Stimulated activated CD4-positive, alpha-beta T cell treated with anti-CD3 and anti-CD28 coated beads, Interleukin-4, amount 100 ng/mL, for 1 hour (primary cell): Measurements from ENCODE around the gene DUSP7.

Experiments used
- DNase-seq: peaks from one replicate; pipeline ENCODE4 v3.0.0-alpha.2; 2020

DUSP7 gene

DNA sequence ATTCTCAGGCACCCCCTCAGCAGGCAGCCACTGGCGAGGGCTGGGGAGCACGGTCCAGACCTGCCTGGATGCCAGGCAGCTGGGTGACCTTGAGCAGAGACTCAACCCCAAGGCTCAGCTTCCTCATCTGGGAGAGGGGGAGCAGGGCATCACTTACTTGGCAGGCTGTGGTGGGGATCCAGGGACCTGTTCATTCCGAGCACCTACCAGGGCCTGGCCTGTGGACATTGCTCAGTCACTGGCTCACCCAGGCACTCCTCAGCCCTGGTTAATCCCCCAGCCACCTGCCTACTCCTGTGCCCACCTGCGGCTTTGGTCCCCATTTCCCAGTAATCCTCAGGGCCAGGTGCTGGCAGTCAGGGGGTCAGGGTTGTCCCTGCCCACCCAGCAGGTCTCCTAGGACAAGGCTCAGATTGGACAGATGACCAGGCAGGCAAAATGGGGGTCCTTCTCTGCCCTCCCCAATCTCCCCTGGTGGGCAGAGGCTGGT, 51.4 kb downstream of the DUSP7 start:
- no peak for DNase-seq

DNA sequence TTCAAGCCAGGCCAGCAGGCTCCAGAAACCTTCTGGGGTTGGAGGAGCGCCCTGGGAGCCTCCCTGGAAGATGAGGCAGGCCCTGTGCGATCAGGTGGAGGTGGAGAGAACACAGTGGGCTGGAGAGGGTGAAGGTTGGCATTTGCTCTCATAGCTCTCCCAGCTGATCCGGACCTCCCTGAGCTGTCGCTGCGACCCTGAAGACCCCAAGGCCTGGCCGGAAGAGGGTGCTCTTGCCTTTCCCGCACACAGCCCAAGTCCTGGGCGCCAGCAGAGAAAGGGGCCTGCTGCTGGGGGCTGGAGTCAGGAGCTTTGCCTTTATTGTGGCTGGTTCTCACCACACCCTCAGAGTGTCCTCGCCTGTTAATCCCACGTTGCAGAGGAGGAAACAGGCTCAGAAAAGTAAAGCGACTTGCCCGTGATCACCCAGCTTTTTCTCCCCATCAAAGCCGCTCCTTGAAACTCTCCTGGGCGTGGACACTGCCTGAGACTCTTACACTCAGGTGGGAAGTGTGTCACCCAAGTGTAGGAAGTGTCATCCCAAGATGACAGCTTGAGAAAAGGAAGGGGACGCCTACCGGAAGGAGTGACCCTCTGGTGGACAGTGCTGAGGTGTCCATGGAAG, 52.1 kb downstream of the DUSP7 start:
- DNase-seq: no peak

- no peak for DNase-seq
Observed at GRCh38 chr3:52002748-52003147, 53.6 kb downstream of the DUSP7 start.

DNA sequence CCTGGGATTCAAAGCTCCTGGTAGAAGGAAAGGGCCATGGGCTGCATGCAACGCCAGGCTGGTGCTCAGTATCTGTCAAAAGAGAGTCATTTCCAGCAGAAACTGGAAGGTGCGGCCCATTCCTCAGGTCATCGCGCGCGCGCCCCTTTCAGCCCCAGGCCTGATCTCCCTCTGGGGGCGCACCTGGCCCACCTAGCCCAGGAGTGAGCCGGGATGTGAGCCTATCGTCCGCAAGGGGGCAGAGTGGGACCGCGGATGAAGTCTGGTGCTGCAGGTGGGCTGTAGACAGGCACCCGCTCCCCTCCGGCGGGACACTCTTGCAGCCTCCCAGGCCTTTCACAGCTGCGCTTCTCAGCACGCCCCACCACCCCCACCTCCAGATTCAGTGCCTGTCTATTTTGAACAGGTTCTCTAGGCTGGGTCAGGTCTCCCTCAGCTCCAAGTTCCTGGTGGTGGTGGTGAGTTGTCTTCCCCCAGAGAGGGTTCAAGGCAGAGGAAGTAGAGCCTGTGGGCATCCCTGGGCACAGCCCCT, 54.9 kb downstream of the DUSP7 start:
- peak; percentile 83 for DNase-seq

- DNase-seq: no peak
Observed at GRCh38 chr3:51999846-52000245, 56.5 kb downstream of the DUSP7 start.
